GM12878 (cell line): Measurements from ENCODE around the gene METTL9.

ENCODE experiments used
- CTCF ChIP-seq, 3 experiments: IDR thresholded peaks in 2 of 3; conservative IDR thresholded peaks in 1 of 3; 2 replicates each; pipeline ENCODE4 v1.5.1; 2011; ENCODE audit warnings: low read depth in 3 of 3, low read length in 3 of 3, mild to moderate bottlenecking in 3 of 3, control low read depth in 2 of 3, moderate library complexity in 2 of 3, inconsistent platforms in 1 of 3, mixed read lengths in 1 of 3; ENCODE audit not compliant: control insufficient read depth in 2 of 3, insufficient read depth in 1 of 3; ENCODE audit errors: extremely low read depth in 1 of 3
- EGR1 ChIP-seq, 2 experiments: IDR thresholded peaks; 1 replicate in 1 of 2; 2 replicates in 1 of 2; pipeline ENCODE4 v1.6.1; 2011 to 2012; ENCODE audit warnings: low read depth in 2 of 2, low read length in 2 of 2, borderline replicate concordance in 1 of 2, mild to moderate bottlenecking in 1 of 2, moderate library complexity in 1 of 2
- EP300 ChIP-seq, 2 experiments: fragments of 150-350 bp in 1 of 2; IDR thresholded peaks; 2 replicates each; pipeline ENCODE4 v1.6.1; 2011 to 2012; ENCODE audit warnings: low read depth in 2 of 2, low read length in 2 of 2, borderline replicate concordance in 1 of 2, improper control_type of control experiment in 1 of 2, inconsistent platforms in 1 of 2; ENCODE audit not compliant: control insufficient read depth in 1 of 2
- FOS ChIP-seq: IDR thresholded peaks from 3 replicates; pipeline ENCODE4 v1.6.1; 2011; ENCODE audit warnings: borderline replicate concordance; ENCODE audit not compliant: insufficient read length; ENCODE audit errors: extremely low read depth
- IKZF1 ChIP-seq: fragments of 450-650 bp; conservative IDR thresholded peaks from 2 replicates; pipeline ENCODE4 v1.6.1; 2017; ENCODE audit warnings: antibody characterized with exemption, mild to moderate bottlenecking
- NR2C1 ChIP-seq: fragments of 450-650 bp; IDR thresholded peaks from 2 replicates; pipeline ENCODE4 v1.6.1; 2017; ENCODE audit warnings: antibody characterized with exemption, mild to moderate bottlenecking, moderate library complexity
- RFX5 ChIP-seq: IDR thresholded peaks from 2 replicates; pipeline ENCODE4 v1.6.1; 2011; ENCODE audit warnings: low read depth, low read length, improper control_type of control experiment
- TF ChIP-seq, protein P1 (sequence below): IDR thresholded peaks from 2 replicates; pipeline ENCODE4 v1.6.1; 2012; ENCODE audit warnings: mild to moderate bottlenecking, low read depth, low read length

DNA sequence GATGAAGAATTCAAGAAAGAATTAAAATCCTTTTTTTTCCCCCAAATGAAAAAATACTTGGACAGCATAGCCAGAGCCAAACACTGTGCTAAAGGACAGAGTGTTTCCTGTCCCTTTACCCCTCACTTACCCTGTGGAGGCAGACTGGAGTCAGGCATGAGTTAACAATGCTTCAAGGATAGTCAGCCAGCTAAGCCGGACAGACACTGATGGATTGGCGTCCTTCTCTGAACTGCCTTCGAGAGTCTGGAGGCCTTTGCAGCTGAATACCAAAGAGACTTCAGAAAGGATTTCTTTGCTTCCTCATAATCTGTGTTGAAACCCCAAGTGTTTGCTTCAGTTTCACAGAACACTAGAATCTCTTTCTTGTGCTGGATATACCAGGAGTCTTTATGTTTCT lies 4.6 kb downstream of the METTL9 start:
- TF ChIP-seq EGR1 (IDR thresholded peaks at IDR 0.05; ENCODE audit: borderline replicate concordance in 1 of 2, low read depth in 2 of 2, low read length in 2 of 2) (no peak), CTCF (IDR thresholded peaks at IDR 0.05 in 2 of 3, conservative IDR thresholded peaks at IDR 0.05 in 1 of 3; ENCODE audit: control insufficient read depth in 2 of 3, extremely low read depth in 1 of 3, insufficient read depth in 1 of 3, low read depth in 3 of 3, low read length in 3 of 3) (no peak), RFX5 (no peak), EP300 (IDR thresholded peaks at IDR 0.05; ENCODE audit: borderline replicate concordance in 1 of 2, control insufficient read depth in 1 of 2, low read depth in 2 of 2, low read length in 2 of 2) (no peak), FOS (no peak), NR2C1 (no peak), IKZF1 (no peak)
- TF ChIP-seq, protein P1, sequence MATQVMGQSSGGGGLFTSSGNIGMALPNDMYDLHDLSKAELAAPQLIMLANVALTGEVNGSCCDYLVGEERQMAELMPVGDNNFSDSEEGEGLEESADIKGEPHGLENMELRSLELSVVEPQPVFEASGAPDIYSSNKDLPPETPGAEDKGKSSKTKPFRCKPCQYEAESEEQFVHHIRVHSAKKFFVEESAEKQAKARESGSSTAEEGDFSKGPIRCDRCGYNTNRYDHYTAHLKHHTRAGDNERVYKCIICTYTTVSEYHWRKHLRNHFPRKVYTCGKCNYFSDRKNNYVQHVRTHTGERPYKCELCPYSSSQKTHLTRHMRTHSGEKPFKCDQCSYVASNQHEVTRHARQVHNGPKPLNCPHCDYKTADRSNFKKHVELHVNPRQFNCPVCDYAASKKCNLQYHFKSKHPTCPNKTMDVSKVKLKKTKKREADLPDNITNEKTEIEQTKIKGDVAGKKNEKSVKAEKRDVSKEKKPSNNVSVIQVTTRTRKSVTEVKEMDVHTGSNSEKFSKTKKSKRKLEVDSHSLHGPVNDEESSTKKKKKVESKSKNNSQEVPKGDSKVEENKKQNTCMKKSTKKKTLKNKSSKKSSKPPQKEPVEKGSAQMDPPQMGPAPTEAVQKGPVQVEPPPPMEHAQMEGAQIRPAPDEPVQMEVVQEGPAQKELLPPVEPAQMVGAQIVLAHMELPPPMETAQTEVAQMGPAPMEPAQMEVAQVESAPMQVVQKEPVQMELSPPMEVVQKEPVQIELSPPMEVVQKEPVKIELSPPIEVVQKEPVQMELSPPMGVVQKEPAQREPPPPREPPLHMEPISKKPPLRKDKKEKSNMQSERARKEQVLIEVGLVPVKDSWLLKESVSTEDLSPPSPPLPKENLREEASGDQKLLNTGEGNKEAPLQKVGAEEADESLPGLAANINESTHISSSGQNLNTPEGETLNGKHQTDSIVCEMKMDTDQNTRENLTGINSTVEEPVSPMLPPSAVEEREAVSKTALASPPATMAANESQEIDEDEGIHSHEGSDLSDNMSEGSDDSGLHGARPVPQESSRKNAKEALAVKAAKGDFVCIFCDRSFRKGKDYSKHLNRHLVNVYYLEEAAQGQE, result no peak
